GM21367 (cell line): ENCODE measurements around the gene IZUMO2.
"Not testable (repeated sequence)": the region's sequence is repeated elsewhere in the genome, so short reads cannot be mapped to it uniquely, and the experiment has no call there.

Experiments used
- ATAC-seq: cut with Tn5 transposase; IDR thresholded peaks from one replicate; pipeline ENCODE4 v1.9.1; 2021; ENCODE audit not compliant: unreplicated experiment

Gene IZUMO2

GRCh38 chr19:50140118-50140845, 22.8 kb downstream of the IZUMO2 start:
- ATAC-seq, result not testable (repeated sequence)

- ATAC-seq, result not testable (repeated sequence)
These were observed 26.3 kb downstream of the IZUMO2 start for GRCh38 chr19:50136603-50137365.

- ATAC-seq, result not testable (repeated sequence)
These were observed 27.1 kb downstream of the IZUMO2 start for GRCh38 chr19:50135856-50136602.

GRCh38 chr19:50134777-50135719, 28.0 kb downstream of the IZUMO2 start:
- not testable (repeated sequence) for ATAC-seq

DNA sequence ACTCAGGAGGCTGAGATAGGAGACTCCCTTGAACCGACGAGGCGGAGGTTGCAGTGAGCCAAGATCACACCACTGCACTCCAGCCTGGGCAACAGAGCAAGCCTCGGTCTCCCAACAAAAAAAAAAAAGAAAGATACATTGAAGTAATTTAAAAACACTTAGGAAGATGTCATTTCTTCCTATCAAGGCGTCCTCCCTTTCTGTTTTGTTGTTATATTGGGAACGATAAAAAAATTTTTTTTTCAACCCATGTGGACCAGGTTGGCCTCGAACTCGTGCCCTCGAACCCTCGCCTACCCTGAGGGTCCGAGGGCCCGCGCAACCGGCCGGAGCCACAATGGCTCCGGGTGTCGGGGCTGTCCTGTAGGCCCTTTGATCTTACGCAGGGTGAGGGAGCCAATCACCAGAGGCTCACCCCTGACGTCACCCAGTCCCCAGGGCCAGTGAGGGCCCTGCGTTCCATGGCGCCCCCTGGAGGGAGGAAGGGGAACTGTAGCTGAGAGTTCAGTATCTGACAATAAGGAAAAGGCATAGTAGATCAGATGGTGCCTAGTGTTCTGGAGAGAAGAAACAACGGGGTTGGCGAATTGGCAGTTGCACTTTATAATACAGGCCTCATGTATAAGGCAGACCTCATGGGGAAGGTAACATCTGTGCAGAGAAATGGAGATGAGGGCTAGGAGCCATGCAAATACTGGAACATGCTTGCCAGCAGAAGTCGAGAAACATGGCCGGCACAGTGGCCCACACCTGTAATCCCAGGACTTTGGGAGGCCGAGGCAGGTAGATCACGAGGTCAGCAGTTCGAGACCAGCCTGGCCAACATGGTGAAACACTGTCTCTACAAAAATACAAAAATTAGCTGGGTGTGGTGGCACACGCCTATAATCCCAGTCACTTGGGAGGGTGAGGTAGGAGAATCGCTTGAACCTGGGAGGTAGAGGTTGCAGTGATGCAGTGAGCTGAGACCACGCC, 29.3 kb downstream of the IZUMO2 start:
- not testable (repeated sequence) for ATAC-seq

DNA sequence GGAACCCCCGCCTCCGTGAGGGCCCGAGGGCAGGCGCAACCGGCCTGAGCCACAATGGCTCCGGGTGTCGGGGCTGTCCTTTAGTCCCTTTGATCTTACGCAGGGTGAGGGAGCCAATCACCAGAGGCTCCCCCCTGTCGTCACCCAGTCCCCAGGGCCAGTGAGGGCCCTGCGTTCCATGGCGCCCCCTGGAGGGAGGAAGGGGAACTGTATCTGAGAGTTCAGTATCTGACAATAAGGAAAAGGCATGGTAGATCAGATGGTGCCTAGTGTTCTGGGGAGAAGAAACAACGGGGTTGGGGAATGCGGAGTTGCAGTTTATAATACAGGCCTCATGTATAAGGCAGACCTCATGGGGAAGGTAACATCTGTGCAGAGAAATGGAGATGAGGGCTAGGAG, 59.1 kb downstream of the IZUMO2 start:
- not testable (repeated sequence) for ATAC-seq

- not testable (repeated sequence) for ATAC-seq
These were observed 59.7 kb downstream of the IZUMO2 start for GRCh38 chr19:50103405-50103804.
